Measurements from ENCODE around the gene MAN1A1. TPM values are rescaled to one million over a fixed set of nuclear protein-coding genes. Genes with fewer than 3 reads are reported as not detected.

The MAN1A1 gene
- polyA plus RNA-seq, 2 of the 4 experiments (the other 2 are of a cell fraction): 0.05 TPM; not detected in 1

- H3K4me1 ChIP-seq: no peaks in the 10 kb centered on the region
Observed at GRCh38 chr6:119174879-119175817, 174.4 kb downstream of the MAN1A1 start.

DNA sequence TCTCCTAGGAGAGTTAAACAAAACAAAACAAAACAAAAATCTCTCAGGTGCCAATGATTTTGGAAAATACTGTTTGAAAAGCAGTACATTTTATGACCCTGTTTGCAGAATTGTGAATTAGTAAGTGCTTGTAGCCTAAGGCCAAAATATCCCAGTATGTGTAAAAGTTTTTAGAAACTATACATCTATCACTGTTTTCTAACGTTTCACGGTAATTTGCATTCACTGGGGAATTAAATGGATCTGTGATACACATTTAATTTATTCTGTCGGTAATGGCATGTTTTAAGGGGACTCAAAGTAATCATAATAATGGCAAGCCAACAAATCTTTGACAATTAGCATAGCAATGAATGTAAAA is 175.5 kb downstream of the MAN1A1 start:
- no peak for ATAC-seq
- no peaks in the 10 kb centered on the region for H3K9me3 ChIP-seq
- no peak overlapping the region for H3K4me2 ChIP-seq
- no peak for FAIRE-seq
- H3K27ac ChIP-seq: no peak overlapping the region
- DNase-seq (ENCODE audit: low read depth in 1 of 2, low spot score in 1 of 2): no peak
- no peaks in the 10 kb centered on the region for H3K4me1 ChIP-seq
- WGBS (ENCODE audit: missing lambda C conversion rate): 28% methylated on average over 3 of the region's 3 CpGs
- H3K4me3 ChIP-seq: no peak overlapping the region
- no peak for TF ChIP-seq FOSB (CRISPR knock-in tag; IDR thresholded peaks at IDR 0.05)
- no peak for TF ChIP-seq GATA3 (IDR thresholded peaks at IDR 0.05; ENCODE audit: borderline replicate concordance)
- TF ChIP-seq PHF8 (IDR thresholded peaks at IDR 0.05; ENCODE audit: borderline replicate concordance, low read depth): no peak
- TF ChIP-seq HOXB13 (CRISPR knock-in tag; IDR thresholded peaks at IDR 0.05; ENCODE audit: low read depth): no peak
- TF ChIP-seq, protein P1, sequence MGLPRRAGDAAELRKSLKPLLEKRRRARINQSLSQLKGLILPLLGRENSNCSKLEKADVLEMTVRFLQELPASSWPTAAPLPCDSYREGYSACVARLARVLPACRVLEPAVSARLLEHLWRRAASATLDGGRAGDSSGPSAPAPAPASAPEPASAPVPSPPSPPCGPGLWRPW (IDR thresholded peaks at IDR 0.05): no peak
- TF ChIP-seq RAD21 (conservative IDR thresholded peaks at IDR 0.05 in 1 of 2, IDR thresholded peaks at IDR 0.05 in 1 of 2): no peak
- no peak for TF ChIP-seq TFCP2L1 (CRISPR knock-in tag; IDR thresholded peaks at IDR 0.05)
- no peak for TF ChIP-seq MAFK (IDR thresholded peaks at IDR 0.05; ENCODE audit: partially characterized antibody)
- no peak for TF ChIP-seq TP53 (CRISPR knock-in tag; IDR thresholded peaks at IDR 0.05)
- TF ChIP-seq KDM1A (IDR thresholded peaks at IDR 0.05; ENCODE audit: low read depth): no peak
- no peak for TF ChIP-seq EP300 (IDR thresholded peaks at IDR 0.05)
- TF ChIP-seq ZFP36 (IDR thresholded peaks at IDR 0.05; ENCODE audit: borderline replicate concordance, partially characterized antibody): no peak
- TF ChIP-seq MAX (IDR thresholded peaks at IDR 0.05): no peak
- no peak for TF ChIP-seq ZC3H11A (IDR thresholded peaks at IDR 0.05)
- TF ChIP-seq NFE2L2 (conservative IDR thresholded peaks at IDR 0.05; ENCODE audit: low read length): no peak
- ChIA-PET POLR2A (no interaction called here), CTCF (no interaction called here)

More at GRCh38 chr6:119174879-119175817, 174.4 kb downstream of the MAN1A1 start:
- DNase-seq (ENCODE audit: low read depth in 1 of 2, low spot score in 1 of 2): no peak
- no peak overlapping the region for H3K4me3 ChIP-seq
- TF ChIP-seq FOSB (CRISPR knock-in tag; IDR thresholded peaks at IDR 0.05) (no peak), KDM1A (IDR thresholded peaks at IDR 0.05; ENCODE audit: low read depth) (no peak), RFX5 (IDR thresholded peaks at IDR 0.05) (no peak), MAX (IDR thresholded peaks at IDR 0.05) (no peak), ZFP36 (IDR thresholded peaks at IDR 0.05; ENCODE audit: borderline replicate concordance, partially characterized antibody) (no peak), NPAS2 (CRISPR knock-in tag; IDR thresholded peaks at IDR 0.05; ENCODE audit: borderline replicate concordance) (no peak), TFCP2L1 (CRISPR knock-in tag; IDR thresholded peaks at IDR 0.05) (no peak), FOSL2 (IDR thresholded peaks at IDR 0.05) (no peak), FOSL2 (CRISPR knock-in tag; IDR thresholded peaks at IDR 0.05) (no peak)
- TF ChIP-seq, protein P2, sequence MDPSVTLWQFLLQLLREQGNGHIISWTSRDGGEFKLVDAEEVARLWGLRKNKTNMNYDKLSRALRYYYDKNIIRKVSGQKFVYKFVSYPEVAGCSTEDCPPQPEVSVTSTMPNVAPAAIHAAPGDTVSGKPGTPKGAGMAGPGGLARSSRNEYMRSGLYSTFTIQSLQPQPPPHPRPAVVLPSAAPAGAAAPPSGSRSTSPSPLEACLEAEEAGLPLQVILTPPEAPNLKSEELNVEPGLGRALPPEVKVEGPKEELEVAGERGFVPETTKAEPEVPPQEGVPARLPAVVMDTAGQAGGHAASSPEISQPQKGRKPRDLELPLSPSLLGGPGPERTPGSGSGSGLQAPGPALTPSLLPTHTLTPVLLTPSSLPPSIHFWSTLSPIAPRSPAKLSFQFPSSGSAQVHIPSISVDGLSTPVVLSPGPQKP (IDR thresholded peaks at IDR 0.05; ENCODE audit: low read depth, low read length): no peak
- TF ChIP-seq, protein P3, sequence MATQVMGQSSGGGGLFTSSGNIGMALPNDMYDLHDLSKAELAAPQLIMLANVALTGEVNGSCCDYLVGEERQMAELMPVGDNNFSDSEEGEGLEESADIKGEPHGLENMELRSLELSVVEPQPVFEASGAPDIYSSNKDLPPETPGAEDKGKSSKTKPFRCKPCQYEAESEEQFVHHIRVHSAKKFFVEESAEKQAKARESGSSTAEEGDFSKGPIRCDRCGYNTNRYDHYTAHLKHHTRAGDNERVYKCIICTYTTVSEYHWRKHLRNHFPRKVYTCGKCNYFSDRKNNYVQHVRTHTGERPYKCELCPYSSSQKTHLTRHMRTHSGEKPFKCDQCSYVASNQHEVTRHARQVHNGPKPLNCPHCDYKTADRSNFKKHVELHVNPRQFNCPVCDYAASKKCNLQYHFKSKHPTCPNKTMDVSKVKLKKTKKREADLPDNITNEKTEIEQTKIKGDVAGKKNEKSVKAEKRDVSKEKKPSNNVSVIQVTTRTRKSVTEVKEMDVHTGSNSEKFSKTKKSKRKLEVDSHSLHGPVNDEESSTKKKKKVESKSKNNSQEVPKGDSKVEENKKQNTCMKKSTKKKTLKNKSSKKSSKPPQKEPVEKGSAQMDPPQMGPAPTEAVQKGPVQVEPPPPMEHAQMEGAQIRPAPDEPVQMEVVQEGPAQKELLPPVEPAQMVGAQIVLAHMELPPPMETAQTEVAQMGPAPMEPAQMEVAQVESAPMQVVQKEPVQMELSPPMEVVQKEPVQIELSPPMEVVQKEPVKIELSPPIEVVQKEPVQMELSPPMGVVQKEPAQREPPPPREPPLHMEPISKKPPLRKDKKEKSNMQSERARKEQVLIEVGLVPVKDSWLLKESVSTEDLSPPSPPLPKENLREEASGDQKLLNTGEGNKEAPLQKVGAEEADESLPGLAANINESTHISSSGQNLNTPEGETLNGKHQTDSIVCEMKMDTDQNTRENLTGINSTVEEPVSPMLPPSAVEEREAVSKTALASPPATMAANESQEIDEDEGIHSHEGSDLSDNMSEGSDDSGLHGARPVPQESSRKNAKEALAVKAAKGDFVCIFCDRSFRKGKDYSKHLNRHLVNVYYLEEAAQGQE (IDR thresholded peaks at IDR 0.05): no peak
- ATAC-seq: no peak
- no peak for FAIRE-seq
- H3K9me3 ChIP-seq: no peaks in the 10 kb centered on the region
- no peak overlapping the region for H3K4me2 ChIP-seq
- no peak overlapping the region for H3K27ac ChIP-seq
- ChIA-PET POLR2A (no interaction called here), CTCF (no interaction called here)
- WGBS (ENCODE audit: missing lambda C conversion rate): 25% methylated on average over 8 of the region's 8 CpGs
